GM12878 (cell line): ENCODE measurements around the gene MYLK3. TPM values are rescaled to one million over a fixed set of nuclear protein-coding genes. Genes with fewer than 3 reads are reported as not detected.

Experiments used
- ASH2L ChIP-seq: fragments of 300-600, 200-600 bp; sonication (generic); IDR thresholded peaks from 2 replicates; pipeline ENCODE4 v1.6.1; 2017; ENCODE audit warnings: low read depth, mild to moderate bottlenecking, borderline replicate concordance
- CBX5 ChIP-seq: sonication (generic); IDR thresholded peaks from 2 replicates; pipeline ENCODE4 v1.6.1; 2016; ENCODE audit warnings: low read depth, moderate library complexity, mild to moderate bottlenecking, inconsistent platforms
- CHD2 ChIP-seq: IDR thresholded peaks from 2 replicates; pipeline ENCODE4 v1.6.1; 2011; ENCODE audit warnings: low read depth, low read length, improper control_type of control experiment, borderline replicate concordance
- CREB1 ChIP-seq: IDR thresholded peaks from 2 replicates; pipeline ENCODE4 v1.6.1; 2012; ENCODE audit warnings: low read depth, mild to moderate bottlenecking, inconsistent platforms
- HDAC2 ChIP-seq: fragments of 200-600 bp; sonication (generic); IDR thresholded peaks from 2 replicates; pipeline ENCODE4 v1.6.1; 2017
- JUND ChIP-seq: IDR thresholded peaks from 2 replicates; pipeline ENCODE4 v1.6.1; 2012; ENCODE audit warnings: low read depth, mild to moderate bottlenecking, low read length, improper control_type of control experiment, moderate library complexity
- KDM1A ChIP-seq: fragments of 200-600 bp; sonication (generic); IDR thresholded peaks from 2 replicates; pipeline ENCODE4 v1.6.1; 2016; ENCODE audit warnings: borderline replicate concordance
- MEF2A ChIP-seq: IDR thresholded peaks from 2 replicates; pipeline ENCODE4 v1.6.1; 2011; ENCODE audit warnings: low read depth, mild to moderate bottlenecking, low read length, moderate library complexity; ENCODE audit not compliant: insufficient read depth
- NRF1 ChIP-seq: conservative IDR thresholded peaks from 2 replicates; pipeline ENCODE4 v1.6.1; 2011; ENCODE audit warnings: mild to moderate bottlenecking, low read depth, low read length, improper control_type of control experiment
- RAD51 ChIP-seq: fragments of 450-650 bp; IDR thresholded peaks from 2 replicates; pipeline ENCODE4 v1.6.1; 2016; ENCODE audit warnings: moderate library complexity, mild to moderate bottlenecking, inconsistent platforms
- RFX5 ChIP-seq: IDR thresholded peaks from 2 replicates; pipeline ENCODE4 v1.6.1; 2011; ENCODE audit warnings: low read depth, low read length, improper control_type of control experiment
- SMAD1 ChIP-seq: fragments of 450-650 bp; IDR thresholded peaks from 2 replicates; pipeline ENCODE4 v1.6.1; 2018; ENCODE audit warnings: mild to moderate bottlenecking, low read depth; ENCODE audit not compliant: partially characterized antibody
- YBX1 ChIP-seq: fragments of 450-650 bp; IDR thresholded peaks from 2 replicates; pipeline ENCODE4 v1.6.1; 2016; ENCODE audit warnings: antibody characterized with exemption
- YY1 ChIP-seq: IDR thresholded peaks from 2 replicates; pipeline ENCODE4 v1.6.1; 2011; ENCODE audit warnings: low read depth, mild to moderate bottlenecking, low read length
- polyA plus RNA-seq, 11 experiments: library from polyadenylated mRNA; depleted of rRNA in 4 of 11; unstranded in 6 of 11; stranded (reverse) in 5 of 11; fragments of >200 nt; fragmentation: Nextera tagmentation in 4 of 11; fragmentation: Illumina TruSeq in 1 of 11; extraction: Ambion mirVana in 4 of 11; extraction: Trizol in 1 of 11; gene quantifications; 1 replicate in 1 of 11; 2 replicates in 10 of 11; pipeline versions ENCODE4 v1.2.1 to v1.2.3, GENCODE V29; 2011 to 2016; ENCODE audit warnings: inconsistent platforms in 2 of 11, missing spikeins in 2 of 11, low read depth in 1 of 11
- total RNA-seq, 4 experiments: library from RNA; depleted of rRNA in 3 of 4; stranded (reverse); fragments of >200 nt in 3 of 4; fragmentation: Illumina TruSeq in 1 of 4; extraction: Trizol in 1 of 4; gene quantifications; 2 replicates each; pipeline versions ENCODE4 v1.2.1 to v1.2.3, GENCODE V29; 2013 to 2021
- TF ChIP-seq, protein P1 (sequence below): fragments of 450-650 bp; IDR thresholded peaks from 2 replicates; pipeline ENCODE4 v1.6.1; 2016; ENCODE audit warnings: mild to moderate bottlenecking, moderate library complexity, borderline replicate concordance
- TF ChIP-seq, protein P2 (sequence below): IDR thresholded peaks from 2 replicates; pipeline ENCODE4 v1.6.1; 2011; ENCODE audit warnings: borderline replicate concordance, low read depth, mild to moderate bottlenecking, moderate library complexity, mixed read lengths, low read length; ENCODE audit not compliant: insufficient read depth; ENCODE audit errors: extremely low read length
- TF ChIP-seq, protein P3 (sequence below): fragments of 450-650 bp; formaldehyde crosslinking; IDR thresholded peaks from 2 replicates; pipeline ENCODE4 v1.5.0; 2022; ENCODE audit warnings: mild to moderate bottlenecking, missing genetic modification characterization
- TF ChIP-seq, protein P4 (sequence below): fragments of 450-650 bp; formaldehyde crosslinking; IDR thresholded peaks from 2 replicates; pipeline ENCODE4 v1.4.0; 2020; ENCODE audit warnings: mild to moderate bottlenecking, moderate library complexity

MYLK3 gene
- total and polyA plus RNA-seq, 10 of the 15 experiments (the other 5 are each of a cell fraction or from before 2014, with no cell fraction given) = 0.02 to 0.46 (median 0.17) TPM

DNA sequence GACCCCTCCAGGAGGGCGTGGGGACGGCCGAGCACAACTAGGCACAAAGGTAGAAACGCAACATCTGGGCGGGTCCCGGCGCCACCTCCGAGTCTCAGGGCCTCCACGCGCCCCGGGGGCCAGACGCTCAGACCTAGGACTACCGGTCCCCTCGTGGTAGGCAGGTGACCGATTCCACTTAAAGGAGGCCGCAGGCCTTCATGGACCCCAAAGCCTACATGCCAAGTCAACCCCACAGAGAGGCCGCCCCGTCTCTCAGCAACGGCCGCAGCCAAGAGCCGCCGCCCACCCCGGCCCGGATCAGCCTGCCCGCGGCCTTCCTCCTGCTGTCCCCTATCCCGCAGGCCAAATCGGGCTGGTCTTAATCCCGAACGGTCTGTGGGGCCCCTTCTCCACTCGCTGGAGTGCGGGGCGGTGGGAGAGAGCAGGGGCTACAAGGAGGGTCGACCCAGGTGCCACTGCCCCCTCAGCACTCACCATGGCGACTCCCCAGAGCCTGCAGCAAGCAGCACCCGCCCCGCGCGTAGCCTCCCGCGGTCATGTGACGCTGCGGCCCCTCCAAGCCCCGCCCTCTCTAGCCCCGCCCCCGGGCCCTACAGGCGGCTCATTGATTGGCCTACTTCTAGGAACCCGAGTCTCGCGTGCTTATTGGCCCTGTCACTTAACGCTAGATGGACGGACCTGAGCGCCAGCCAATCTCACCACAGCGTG is 59.3 kb downstream of the MYLK3 start, which contains the start of gene VPS35 (continued):
- TF ChIP-seq, protein P1, sequence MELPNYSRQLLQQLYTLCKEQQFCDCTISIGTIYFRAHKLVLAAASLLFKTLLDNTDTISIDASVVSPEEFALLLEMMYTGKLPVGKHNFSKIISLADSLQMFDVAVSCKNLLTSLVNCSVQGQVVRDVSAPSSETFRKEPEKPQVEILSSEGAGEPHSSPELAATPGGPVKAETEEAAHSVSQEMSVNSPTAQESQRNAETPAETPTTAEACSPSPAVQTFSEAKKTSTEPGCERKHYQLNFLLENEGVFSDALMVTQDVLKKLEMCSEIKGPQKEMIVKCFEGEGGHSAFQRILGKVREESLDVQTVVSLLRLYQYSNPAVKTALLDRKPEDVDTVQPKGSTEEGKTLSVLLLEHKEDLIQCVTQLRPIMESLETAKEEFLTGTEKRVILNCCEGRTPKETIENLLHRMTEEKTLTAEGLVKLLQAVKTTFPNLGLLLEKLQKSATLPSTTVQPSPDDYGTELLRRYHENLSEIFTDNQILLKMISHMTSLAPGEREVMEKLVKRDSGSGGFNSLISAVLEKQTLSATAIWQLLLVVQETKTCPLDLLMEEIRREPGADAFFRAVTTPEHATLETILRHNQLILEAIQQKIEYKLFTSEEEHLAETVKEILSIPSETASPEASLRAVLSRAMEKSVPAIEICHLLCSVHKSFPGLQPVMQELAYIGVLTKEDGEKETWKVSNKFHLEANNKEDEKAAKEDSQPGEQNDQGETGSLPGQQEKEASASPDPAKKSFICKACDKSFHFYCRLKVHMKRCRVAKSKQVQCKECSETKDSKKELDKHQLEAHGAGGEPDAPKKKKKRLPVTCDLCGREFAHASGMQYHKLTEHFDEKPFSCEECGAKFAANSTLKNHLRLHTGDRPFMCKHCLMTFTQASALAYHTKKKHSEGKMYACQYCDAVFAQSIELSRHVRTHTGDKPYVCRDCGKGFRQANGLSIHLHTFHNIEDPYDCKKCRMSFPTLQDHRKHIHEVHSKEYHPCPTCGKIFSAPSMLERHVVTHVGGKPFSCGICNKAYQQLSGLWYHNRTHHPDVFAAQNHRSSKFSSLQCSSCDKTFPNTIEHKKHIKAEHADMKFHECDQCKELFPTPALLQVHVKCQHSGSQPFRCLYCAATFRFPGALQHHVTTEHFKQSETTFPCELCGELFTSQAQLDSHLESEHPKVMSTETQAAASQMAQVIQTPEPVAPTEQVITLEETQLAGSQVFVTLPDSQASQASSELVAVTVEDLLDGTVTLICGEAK = no peak
- TF ChIP-seq CBX5 (no peak), RAD51 (peak; percentile 91), CHD2 (peak; percentile 1; the same call in 1 of the 2 replicates), NRF1 (no peak), JUND (0 out of 2 replicates have a peak, but pooled peaks have one; percentile 3), YBX1 (no peak), SMAD1 (no peak), KDM1A (no peak), ASH2L (no peak), RFX5 (no peak; the same call in 1 of the 2 replicates), MEF2A (no peak), CREB1 (peak; percentile 43; the same call in 1 of the 2 replicates), YY1 (peak; percentile 74; the same call in 1 of the 2 replicates), HDAC2 (no peak)
- TF ChIP-seq, protein P2, sequence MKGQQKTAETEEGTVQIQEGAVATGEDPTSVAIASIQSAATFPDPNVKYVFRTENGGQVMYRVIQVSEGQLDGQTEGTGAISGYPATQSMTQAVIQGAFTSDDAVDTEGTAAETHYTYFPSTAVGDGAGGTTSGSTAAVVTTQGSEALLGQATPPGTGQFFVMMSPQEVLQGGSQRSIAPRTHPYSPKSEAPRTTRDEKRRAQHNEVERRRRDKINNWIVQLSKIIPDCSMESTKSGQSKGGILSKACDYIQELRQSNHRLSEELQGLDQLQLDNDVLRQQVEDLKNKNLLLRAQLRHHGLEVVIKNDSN = peak; percentile 89
- TF ChIP-seq, protein P3, sequence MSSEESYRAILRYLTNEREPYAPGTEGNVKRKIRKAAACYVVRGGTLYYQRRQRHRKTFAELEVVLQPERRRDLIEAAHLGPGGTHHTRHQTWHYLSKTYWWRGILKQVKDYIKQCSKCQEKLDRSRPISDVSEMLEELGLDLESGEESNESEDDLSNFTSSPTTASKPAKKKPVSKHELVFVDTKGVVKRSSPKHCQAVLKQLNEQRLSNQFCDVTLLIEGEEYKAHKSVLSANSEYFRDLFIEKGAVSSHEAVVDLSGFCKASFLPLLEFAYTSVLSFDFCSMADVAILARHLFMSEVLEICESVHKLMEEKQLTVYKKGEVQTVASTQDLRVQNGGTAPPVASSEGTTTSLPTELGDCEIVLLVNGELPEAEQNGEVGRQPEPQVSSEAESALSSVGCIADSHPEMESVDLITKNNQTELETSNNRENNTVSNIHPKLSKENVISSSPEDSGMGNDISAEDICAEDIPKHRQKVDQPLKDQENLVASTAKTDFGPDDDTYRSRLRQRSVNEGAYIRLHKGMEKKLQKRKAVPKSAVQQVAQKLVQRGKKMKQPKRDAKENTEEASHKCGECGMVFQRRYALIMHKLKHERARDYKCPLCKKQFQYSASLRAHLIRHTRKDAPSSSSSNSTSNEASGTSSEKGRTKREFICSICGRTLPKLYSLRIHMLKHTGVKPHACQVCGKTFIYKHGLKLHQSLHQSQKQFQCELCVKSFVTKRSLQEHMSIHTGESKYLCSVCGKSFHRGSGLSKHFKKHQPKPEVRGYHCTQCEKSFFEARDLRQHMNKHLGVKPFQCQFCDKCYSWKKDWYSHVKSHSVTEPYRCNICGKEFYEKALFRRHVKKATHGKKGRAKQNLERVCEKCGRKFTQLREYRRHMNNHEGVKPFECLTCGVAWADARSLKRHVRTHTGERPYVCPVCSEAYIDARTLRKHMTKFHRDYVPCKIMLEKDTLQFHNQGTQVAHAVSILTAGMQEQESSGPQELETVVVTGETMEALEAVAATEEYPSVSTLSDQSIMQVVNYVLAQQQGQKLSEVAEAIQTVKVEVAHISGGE (CRISPR knock-in tag) = no peak
- TF ChIP-seq, protein P4, sequence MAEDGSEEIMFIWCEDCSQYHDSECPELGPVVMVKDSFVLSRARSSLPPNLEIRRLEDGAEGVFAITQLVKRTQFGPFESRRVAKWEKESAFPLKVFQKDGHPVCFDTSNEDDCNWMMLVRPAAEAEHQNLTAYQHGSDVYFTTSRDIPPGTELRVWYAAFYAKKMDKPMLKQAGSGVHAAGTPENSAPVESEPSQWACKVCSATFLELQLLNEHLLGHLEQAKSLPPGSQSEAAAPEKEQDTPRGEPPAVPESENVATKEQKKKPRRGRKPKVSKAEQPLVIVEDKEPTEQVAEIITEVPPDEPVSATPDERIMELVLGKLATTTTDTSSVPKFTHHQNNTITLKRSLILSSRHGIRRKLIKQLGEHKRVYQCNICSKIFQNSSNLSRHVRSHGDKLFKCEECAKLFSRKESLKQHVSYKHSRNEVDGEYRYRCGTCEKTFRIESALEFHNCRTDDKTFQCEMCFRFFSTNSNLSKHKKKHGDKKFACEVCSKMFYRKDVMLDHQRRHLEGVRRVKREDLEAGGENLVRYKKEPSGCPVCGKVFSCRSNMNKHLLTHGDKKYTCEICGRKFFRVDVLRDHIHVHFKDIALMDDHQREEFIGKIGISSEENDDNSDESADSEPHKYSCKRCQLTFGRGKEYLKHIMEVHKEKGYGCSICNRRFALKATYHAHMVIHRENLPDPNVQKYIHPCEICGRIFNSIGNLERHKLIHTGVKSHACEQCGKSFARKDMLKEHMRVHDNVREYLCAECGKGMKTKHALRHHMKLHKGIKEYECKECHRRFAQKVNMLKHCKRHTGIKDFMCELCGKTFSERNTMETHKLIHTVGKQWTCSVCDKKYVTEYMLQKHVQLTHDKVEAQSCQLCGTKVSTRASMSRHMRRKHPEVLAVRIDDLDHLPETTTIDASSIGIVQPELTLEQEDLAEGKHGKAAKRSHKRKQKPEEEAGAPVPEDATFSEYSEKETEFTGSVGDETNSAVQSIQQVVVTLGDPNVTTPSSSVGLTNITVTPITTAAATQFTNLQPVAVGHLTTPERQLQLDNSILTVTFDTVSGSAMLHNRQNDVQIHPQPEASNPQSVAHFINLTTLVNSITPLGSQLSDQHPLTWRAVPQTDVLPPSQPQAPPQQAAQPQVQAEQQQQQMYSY (CRISPR knock-in tag) = no peak
